ENCODE data around the gene GALNT9. TPM values are rescaled to one million over a fixed set of nuclear protein-coding genes. Genes with fewer than 3 reads are reported as not detected.

Gene GALNT9
- total RNA-seq, 6 experiments from 2014 or later = not detected

- Histone ChIP-seq H3K27me3 (no peaks in the 10 kb centered on the region), H3K27ac (peak overlapping the region in 2 of 3 donors; percentile 39 to 58)
- peak; percentile 11 to 28 (median 20) for ATAC-seq
These were observed 139.2 kb downstream of the GALNT9 start for GRCh38 chr12:132190012-132190755.

GRCh38 chr12:132189378-132190011 is 139.9 kb downstream of the GALNT9 start:
- 3% methylated on average over 12 of the region's 69 CpGs for WGBS (ENCODE audit: insufficient coverage, low coverage, low lambda C conversion rate, missing lambda C conversion rate)
- ATAC-seq (peak; percentile 88 to 97 (median 94)), DNase-seq (peak; percentile 89 to 93 (median 92))
- Histone ChIP-seq H3K4me1 (peaks cover 0 to 13% (median 5%) of the 10 kb centered on the region in 4 donors), H3K4me3 (peak overlapping the region; percentile 19 to 54 (median 49)), H3K27me3 (no peaks in the 10 kb centered on the region), H3K27ac (peak overlapping the region; percentile 33 to 43 (median 39)), H3K9me3 (no peaks in the 10 kb centered on the region), H3K36me3 (no peaks in the 10 kb centered on the region)
- TF ChIP-seq POLR2A (IDR thresholded peaks at IDR 0.05) = peak; percentile 24
- no peak for TF ChIP-seq CTCF (IDR thresholded peaks at IDR 0.05)
- intact Hi-C loops (cut with DNase I) = no loop called here

More at GRCh38 chr12:132190012-132190755, 139.2 kb downstream of the GALNT9 start:
- Histone ChIP-seq H3K9me3 (no peaks in the 10 kb centered on the region), H3K4me1 (peaks cover 0 to 13% (median 5%) of the 10 kb centered on the region in 4 donors), H3K36me3 (no peaks in the 10 kb centered on the region), H3K4me3 (peak overlapping the region; percentile 19 to 54 (median 49))
- TF ChIP-seq CTCF (IDR thresholded peaks at IDR 0.05) = no peak
- TF ChIP-seq POLR2A (IDR thresholded peaks at IDR 0.05) = peak; percentile 1
- peak in 1 of 3 donors; percentile 45 for DNase-seq
- WGBS (ENCODE audit: insufficient coverage, low coverage, low lambda C conversion rate, missing lambda C conversion rate) = 0% methylated on average over 5 of the region's 59 CpGs
- intact Hi-C loops (cut with DNase I) = no loop called here

GRCh38 chr12:132188916-132189325 is 140.5 kb downstream of the GALNT9 start:
- intact Hi-C loops (cut with DNase I) = no loop called here
- Histone ChIP-seq H3K9me3 (no peaks in the 10 kb centered on the region), H3K4me1 (peaks cover 0 to 13% (median 5%) of the 10 kb centered on the region in 4 donors), H3K4me3 (peak overlapping the region; percentile 19 to 54 (median 49)), H3K27me3 (no peaks in the 10 kb centered on the region), H3K27ac (peak overlapping the region in 2 of 3 donors; percentile 33 to 39), H3K36me3 (no peaks in the 10 kb centered on the region)
- TF ChIP-seq CTCF (IDR thresholded peaks at IDR 0.05) (no peak), POLR2A (IDR thresholded peaks at IDR 0.05) (no peak)
- ATAC-seq (no peak), DNase-seq (no peak)
- WGBS (ENCODE audit: insufficient coverage, low coverage, low lambda C conversion rate, missing lambda C conversion rate) = 18% methylated on average over 7 of the region's 20 CpGs

- ATAC-seq (no peak), DNase-seq (no peak)
- peaks cover 0 to 13% (median 5%) of the 10 kb centered on the region in 4 donors for H3K4me1 ChIP-seq
- H3K36me3 ChIP-seq = no peaks in the 10 kb centered on the region
- no peak for TF ChIP-seq CTCF (IDR thresholded peaks at IDR 0.05)
- no peak for TF ChIP-seq POLR2A (IDR thresholded peaks at IDR 0.05)
- intact Hi-C loops (cut with DNase I) = no loop called here
- H3K27ac ChIP-seq = no peak overlapping the region
- no peaks in the 10 kb centered on the region for H3K27me3 ChIP-seq
- WGBS (ENCODE audit: insufficient coverage, low coverage, low lambda C conversion rate, missing lambda C conversion rate) = 67% methylated on average over 4 of the region's 21 CpGs
- no peak overlapping the region for H3K4me3 ChIP-seq
- no peaks in the 10 kb centered on the region for H3K9me3 ChIP-seq
These were observed 140.9 kb downstream of the GALNT9 start for GRCh38 chr12:132188451-132188901.

All from right lobe of liver (tissue), 6 donors.